Motor neuron (in vitro differentiated cells): ENCODE results near the gene MBNL2. TPM values are rescaled to one million over a fixed set of nuclear protein-coding genes. Genes with fewer than 3 reads are reported as not detected.

ENCODE experiments used
- ATAC-seq, 8 experiments: fragments of 200-7000 bp; cut with Tn5 transposase; replicated peaks in 6 of 8; 2 replicates each; pipeline ENCODE4 v1.8.0; 2021; ENCODE audit warnings: mild to moderate bottlenecking in 8 of 8, moderate library complexity in 8 of 8
- H3K27ac ChIP-seq, 2 donors: fragments of 250-450 bp; sonication (Bioruptor Pico); 2 replicates each; pipeline ENCODE4 v1.9.0; 2021; ENCODE audit warnings: antibody characterized with exemption in 2 of 2, mild to moderate bottlenecking in 2 of 2, moderate library complexity in 1 of 2
- H3K4me1 ChIP-seq, 2 donors: fragments of 250-450 bp; sonication (Bioruptor Pico); replicated peaks in 1 of 2; 2 replicates each; pipeline ENCODE4 v1.6.1; 2021; ENCODE audit warnings: antibody characterized with exemption in 2 of 2, mild to moderate bottlenecking in 2 of 2, moderate library complexity in 1 of 2
- H3K4me3 ChIP-seq, 5 donors: fragments of 250-450 bp; sonication (Bioruptor Pico); 2 replicates each; pipeline ENCODE4 v1.9.0; 2021; ENCODE audit warnings: antibody characterized with exemption in 5 of 5, mild to moderate bottlenecking in 5 of 5, moderate library complexity in 4 of 5
- WGBS, 10 experiments: fragments of 450-650 bp; shearing (Covaris generic); methylation state at CpG; one replicate each; pipeline ENCODE4 v1.0.0; 2022; 5-methylcytosine and 5-hydroxymethylcytosine counted together
- in situ Hi-C, 9 experiments: fragments of 400-800 bp; cut with MboI; loops; one replicate each; pipeline ENCODE4 v1.15.0; 2021; ENCODE audit warnings: low sequenced_read_pairs in 9 of 9, low pct_unique_long_range_greater_than_20kb in 2 of 9; ENCODE audit not compliant: unreplicated experiment in 9 of 9
- total RNA-seq, 8 experiments: library from RNA; unstranded; fragments of 300-600 nt; gene quantifications; 2 replicates each; pipeline versions ENCODE4 v1.2.3 to v1.2.4, GENCODE V29; 2022

Gene MBNL2
- total RNA-seq, 8 experiments from 2014 or later, result 6.9 to 317 (median 54.7) TPM

DNA sequence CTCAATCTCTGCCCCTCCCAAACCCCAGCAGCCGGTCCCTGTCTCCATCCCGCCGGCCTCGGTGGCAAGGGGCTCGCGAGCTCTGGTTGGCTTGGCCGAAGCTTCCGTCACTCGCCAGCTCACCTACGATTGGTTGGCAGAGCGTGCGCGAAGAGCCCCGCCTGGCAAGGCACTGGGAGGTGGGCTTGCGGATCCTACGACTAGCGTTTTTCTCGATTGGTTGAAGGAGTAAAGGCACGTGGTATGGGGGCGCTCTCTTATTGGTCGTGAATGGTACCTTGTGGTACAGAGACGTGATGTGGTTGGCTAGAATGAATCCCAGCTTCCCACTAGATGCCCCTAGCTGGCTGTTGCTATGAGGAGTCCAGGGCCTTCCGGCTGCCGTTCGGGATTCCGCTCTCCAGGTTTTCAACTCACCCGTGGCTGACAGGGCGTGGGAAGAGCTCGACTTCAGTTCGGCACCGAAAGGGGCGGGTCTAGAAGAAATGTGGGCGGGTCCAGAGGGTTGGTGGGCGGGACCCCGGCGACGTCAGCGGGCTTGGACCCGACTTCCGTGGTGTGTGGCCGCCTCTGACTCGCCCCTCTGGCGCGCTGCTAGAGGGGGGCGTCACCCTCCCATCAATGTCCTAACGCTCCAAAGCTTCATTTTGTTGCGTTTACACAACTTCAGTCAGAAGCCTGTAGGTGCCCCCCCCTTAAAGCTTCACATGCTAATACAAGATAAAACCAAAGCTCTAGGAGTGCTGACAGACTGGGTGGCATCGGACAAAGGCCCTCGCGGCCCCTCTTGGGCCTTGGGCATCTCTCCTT lies 211.0 kb downstream of the MBNL2 start:
- WGBS, 10 experiments, result 0 to 57% (median 7%) methylated on average over 2 to 18 of the region's 50 CpGs; no CpG with 5 or more reads in 6 of the 10 experiments
- H3K4me1 ChIP-seq, result peaks cover 0 to 29% of the 10 kb centered on the region in 2 donors
- in situ Hi-C loops, result no loop called here
- ATAC-seq, result peak; percentile 77 to 85 (median 83)
- H3K4me3 ChIP-seq, result peak overlapping the region; percentile 55 to 95 (median 81)
- peak overlapping the region; percentile 95 to 99 for H3K27ac ChIP-seq

GRCh38 chr13:97433727-97434396 lies 211.7 kb downstream of the MBNL2 start, which contains the start of gene RAP2A:
TSS of gene RAP2A (plus strand) at chr13:97434169. CDS start at chr13:97434471, 302 bp downstream.
- in situ Hi-C loops, result no loop called here

GRCh38 chr13:97434397-97435201 lies 212.5 kb downstream of the MBNL2 start:
- WGBS, 10 experiments, result 0 to 13% (median 0%) methylated on average over 1 to 4 of the region's 60 CpGs; no CpG with 5 or more reads in 2 of the 10 experiments
- H3K4me1 ChIP-seq, result peaks cover 0 to 29% of the 10 kb centered on the region in 2 donors
- peak in 7 of 8 experiments; percentile 0 to 34 (median 1) for ATAC-seq
- peak overlapping the region; percentile 91 to 94 for H3K27ac ChIP-seq
- peak overlapping the region; percentile 55 to 95 (median 81) for H3K4me3 ChIP-seq
- in situ Hi-C loops, result no loop called here

More at GRCh38 chr13:97433727-97434396, 211.7 kb downstream of the MBNL2 start, which contains the start of gene RAP2A:
- ATAC-seq, result peak; percentile 37 to 83 (median 61)
- peak within 1 kb of the TSS; percentile 95 to 99 for H3K27ac ChIP-seq
- peak within 1 kb of the TSS; percentile 55 to 95 (median 81) for H3K4me3 ChIP-seq
- WGBS, 10 experiments, result 0% methylated on average over 6 of the region's 94 CpGs; no CpG with 5 or more reads in 8 of the 10 experiments
- peaks cover 0 to 29% of the 10 kb centered on the region in 2 donors for H3K4me1 ChIP-seq

DNA sequence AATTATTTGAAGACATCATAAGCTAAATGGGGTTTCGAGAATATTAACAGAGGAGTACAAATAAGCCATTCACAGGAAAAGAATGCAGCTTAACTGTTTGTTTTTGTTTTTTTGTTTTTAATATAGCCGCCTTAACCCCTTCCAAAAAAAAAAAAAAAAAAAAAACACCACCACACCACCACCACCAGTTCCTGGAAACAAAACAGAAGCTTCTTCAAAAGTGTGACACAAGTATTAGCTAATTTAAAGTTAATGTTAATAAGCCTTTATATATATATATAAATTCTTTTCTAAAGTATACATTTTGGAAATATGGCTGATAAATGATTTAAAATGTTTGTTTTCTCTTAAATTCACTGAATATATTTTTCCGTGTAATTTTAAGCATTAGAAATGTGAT lies 213.2 kb downstream of the MBNL2 start:
- no peak overlapping the region for H3K27ac ChIP-seq
- in situ Hi-C loops, result no loop called here

DNA sequence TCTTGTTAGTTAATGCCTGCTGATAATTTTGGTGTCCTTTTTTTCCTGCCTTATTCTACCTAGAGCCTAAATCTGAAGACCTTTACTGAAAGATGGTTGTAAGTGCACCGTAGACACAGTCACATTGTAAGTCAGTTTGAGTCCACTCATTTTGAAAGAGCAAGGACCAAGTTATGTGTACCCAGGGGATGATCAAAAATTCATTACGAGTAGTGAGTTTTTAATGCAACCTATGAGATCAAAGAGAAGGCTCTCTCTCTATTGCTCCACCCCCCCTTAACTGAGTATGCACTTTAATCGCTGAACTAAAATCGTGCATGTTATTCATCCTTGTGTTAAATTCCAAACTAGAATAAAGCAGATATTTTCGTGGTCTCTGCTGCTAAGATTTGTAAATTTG lies 213.7 kb downstream of the MBNL2 start:
- no peak overlapping the region for H3K27ac ChIP-seq
- peak overlapping the region; percentile 55 to 95 (median 81) for H3K4me3 ChIP-seq
- no peak for ATAC-seq
- in situ Hi-C loops, result no loop called here
- 0 to 34% (median 17%) methylated on average over 1 to 5 of the region's 5 CpGs; no CpG with 5 or more reads in 1 of the 10 experiments for WGBS, 10 experiments
- H3K4me1 ChIP-seq, result peaks cover 0 to 23% of the 10 kb centered on the region in 2 donors

More for the DNA sequence above, 213.2 kb downstream of the MBNL2 start:
- ATAC-seq, result no peak
- Histone ChIP-seq H3K4me1 (peaks cover 0 to 25% of the 10 kb centered on the region in 2 donors), H3K4me3 (peak overlapping the region; percentile 55 to 95 (median 81))
- 0 to 60% (median 5%) methylated on average over 1 to 3 of the region's 3 CpGs; no CpG with 5 or more reads in 1 of the 10 experiments for WGBS, 10 experiments

DNA sequence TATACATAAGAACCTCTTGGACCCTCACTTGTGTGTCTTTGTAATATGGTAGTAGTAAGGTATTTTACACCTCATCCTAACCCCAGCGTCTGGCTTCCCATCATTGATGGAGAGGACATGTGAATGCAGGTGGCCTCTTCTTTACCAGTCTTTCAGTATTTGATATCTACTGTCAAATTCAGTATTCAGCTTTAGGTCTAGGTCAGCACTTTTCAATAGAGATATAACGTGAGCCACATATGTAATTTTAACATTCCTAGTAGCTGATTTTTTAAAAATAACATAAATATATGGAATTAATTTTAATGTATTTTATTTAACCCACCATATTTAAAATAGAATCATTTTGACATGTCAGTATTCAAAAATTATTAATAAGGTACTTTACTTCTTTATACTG lies 214.7 kb downstream of the MBNL2 start:
- Histone ChIP-seq H3K4me1 (peaks cover 0 to 26% of the 10 kb centered on the region in 2 donors), H3K4me3 (peak overlapping the region in 2 of 5 donors; percentile 55 to 88), H3K27ac (no peak overlapping the region)
- no peak for ATAC-seq
- WGBS, 10 experiments, result 17 to 100% (median 92%) methylated on average over 1 to 2 of the region's 2 CpGs; no CpG with 5 or more reads in 2 of the 10 experiments
- in situ Hi-C loops, result no loop called here

DNA sequence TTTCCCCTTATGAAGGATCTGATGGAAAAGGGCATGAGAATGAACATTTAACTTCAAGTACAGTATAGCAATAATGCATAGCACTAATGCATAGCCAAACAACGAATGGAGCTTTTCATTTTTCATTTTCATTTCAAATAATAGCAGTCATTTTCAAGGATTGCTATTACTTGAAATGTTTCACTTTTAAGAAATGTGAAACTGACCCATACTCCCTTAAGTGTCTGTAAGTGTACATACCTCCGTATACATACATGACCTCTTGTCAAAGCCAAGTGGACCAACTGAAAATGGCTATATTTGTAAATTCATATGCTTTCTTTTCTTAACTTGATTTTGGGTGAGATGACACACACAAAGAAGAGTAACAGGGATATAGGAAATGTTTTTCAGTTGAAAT lies 215.6 kb downstream of the MBNL2 start:
- no peak overlapping the region for H3K27ac ChIP-seq
- in situ Hi-C loops, result no loop called here
- 33 to 100% (median 85%) methylated on average over 1 to 2 of the region's 2 CpGs for WGBS, 10 experiments
- peaks cover 0 to 28% of the 10 kb centered on the region in 2 donors for H3K4me1 ChIP-seq
- H3K4me3 ChIP-seq, result no peak overlapping the region
- ATAC-seq, result no peak

DNA sequence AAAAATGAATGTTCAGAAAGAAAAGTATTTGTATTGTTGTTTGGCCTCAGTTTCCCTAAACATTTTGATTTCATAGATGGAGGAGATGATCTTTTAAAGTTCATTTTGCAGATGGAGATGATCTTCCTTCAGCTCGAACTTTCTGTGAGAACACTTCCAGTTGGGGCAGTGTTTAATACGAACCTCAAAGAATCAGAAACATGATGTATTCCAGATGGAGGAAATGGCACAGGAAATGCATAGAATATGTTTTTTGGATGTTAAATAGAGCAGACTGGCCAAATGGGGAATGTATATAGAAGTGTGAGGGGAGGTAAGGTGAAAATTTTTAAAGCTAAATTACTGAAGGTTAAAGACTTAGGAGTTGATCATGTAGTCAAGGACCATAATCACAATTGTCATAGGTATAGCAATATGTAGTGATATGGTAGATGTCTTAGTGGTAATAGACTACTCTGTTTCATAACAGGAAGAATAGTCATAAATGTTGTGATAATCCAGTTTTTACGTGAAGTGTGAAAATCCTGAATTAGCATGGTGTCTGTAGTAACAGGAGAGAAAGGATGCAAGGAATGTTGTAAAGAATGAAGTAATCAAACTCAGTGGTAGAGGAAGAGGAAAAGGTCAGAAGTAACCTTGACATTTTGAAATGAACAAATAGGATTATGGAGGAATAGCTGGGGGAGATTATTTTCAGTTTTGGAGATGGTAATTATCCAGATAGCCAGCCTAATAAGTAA lies 216.9 kb downstream of the MBNL2 start:
- peaks cover 0 to 28% of the 10 kb centered on the region in 2 donors for H3K4me1 ChIP-seq
- no peak overlapping the region for H3K4me3 ChIP-seq
- ATAC-seq, result no peak
- H3K27ac ChIP-seq, result no peak overlapping the region
- in situ Hi-C loops, result no loop called here
- WGBS, 10 experiments, result 0 to 100% (median 91%) methylated on average over 1 to 3 of the region's 3 CpGs

- in situ Hi-C loops, result no loop called here
- Histone ChIP-seq H3K4me1 (peaks cover 0 to 29% of the 10 kb centered on the region in 2 donors), H3K27ac (no peak overlapping the region), H3K4me3 (no peak overlapping the region)
- WGBS, 10 experiments, result 12 to 100% (median 84%) methylated on average over 1 to 2 of the region's 2 CpGs
- peak in 3 of 8 experiments; percentile 8 to 36 (median 23) for ATAC-seq
Measured at GRCh38 chr13:97440598-97441170, 218.6 kb downstream of the MBNL2 start.

GRCh38 chr13:97441368-97441767 lies 219.2 kb downstream of the MBNL2 start:
- Histone ChIP-seq H3K27ac (no peak overlapping the region), H3K4me1 (peaks cover 0 to 22% of the 10 kb centered on the region in 2 donors), H3K4me3 (no peak overlapping the region)
- in situ Hi-C loops, result no loop called here
- peak in 3 of 8 experiments; percentile 78 to 84 (median 79) for ATAC-seq
